ENCODE data around the gene DENND10.

Gene DENND10

GRCh38 chr10:119115926-119116325 lies 12.0 kb downstream of the DENND10 start:
- H3K79me1 ChIP-seq (ENCODE audit: low read depth, low read length) = no peaks in the 10 kb centered on the region
- no peak overlapping the region for H3K14ac ChIP-seq (ENCODE audit: low read length)
- WGBS, 2 donors (ENCODE audit: extremely low coverage in 2 of 2, insufficient read length in 2 of 2, insufficient replicate concordance in 1 of 2) = no CpG with 5 or more reads among the region's 9 CpGs
- no peak for DNase-seq (ENCODE audit: low spot score)
- H2BK15ac ChIP-seq (ENCODE audit: low read length) = no peak overlapping the region
- no peak overlapping the region for H2BK5ac ChIP-seq (ENCODE audit: low read length)
- no peak overlapping the region for H2AFZ ChIP-seq (ENCODE audit: low read length)
- H3K18ac ChIP-seq (ENCODE audit: low read length) = no peak overlapping the region
- H3K4ac ChIP-seq (ENCODE audit: low read length) = no peak overlapping the region
- no peak overlapping the region for H4K8ac ChIP-seq (ENCODE audit: low read depth, low read length)
- H3K27ac ChIP-seq (replicated peaks; ENCODE audit: low read length) = no peak overlapping the region
- no peak overlapping the region for H4K91ac ChIP-seq (ENCODE audit: low read depth, low read length, poor library complexity)
- H2AK5ac ChIP-seq (ENCODE audit: low read depth, low read length) = no peak overlapping the region
- H2BK120ac ChIP-seq (ENCODE audit: low read depth, low read length) = no peak overlapping the region
- H3K9ac ChIP-seq (ENCODE audit: low read depth, low read length, poor library complexity) = no peak overlapping the region
- H3K4me1 ChIP-seq (ENCODE audit: control insufficient read depth in 2 of 2, insufficient read depth in 1 of 2, low read depth in 1 of 2, low read length in 2 of 2) = no peaks in the 10 kb centered on the region
- no peak overlapping the region for H3K23ac ChIP-seq (ENCODE audit: low read depth, low read length, poor library complexity)
- no peak overlapping the region for H3K4me2 ChIP-seq (ENCODE audit: insufficient read depth, low read length, poor library complexity, severe bottlenecking)
- peaks cover 0 to 5% of the 10 kb centered on the region in 2 donors for H3K9me3 ChIP-seq (replicated peaks in 1 of 2; ENCODE audit: control insufficient read depth in 2 of 2, insufficient read depth in 1 of 2, low read depth in 1 of 2, low read length in 2 of 2)
- H3K4me3 ChIP-seq (ENCODE audit: low read length in 2 of 2) = no peak overlapping the region
- H2BK12ac ChIP-seq (ENCODE audit: low read length) = no peak overlapping the region
- no peaks in the 10 kb centered on the region for H3K27me3 ChIP-seq (ENCODE audit: control insufficient read depth in 3 of 3, insufficient read depth in 3 of 3, low read depth in 1 of 3, low read length in 3 of 3)
- H3K36me3 ChIP-seq (replicated peaks in 1 of 2; ENCODE audit: control insufficient read depth in 2 of 2, insufficient read depth in 2 of 2, low read length in 2 of 2) = peaks cover 30 to 90% of the 10 kb centered on the region in 2 donors

- no peak overlapping the region for H3K9ac ChIP-seq (ENCODE audit: low read depth, low read length, poor library complexity)
- H3K27me3 ChIP-seq (ENCODE audit: control insufficient read depth in 3 of 3, insufficient read depth in 3 of 3, low read depth in 1 of 3, low read length in 3 of 3) = no peaks in the 10 kb centered on the region
- H3K4me2 ChIP-seq (ENCODE audit: insufficient read depth, low read length, poor library complexity, severe bottlenecking) = no peak overlapping the region
- no peak overlapping the region for H3K14ac ChIP-seq (ENCODE audit: low read length)
- no peak overlapping the region for H2BK12ac ChIP-seq (ENCODE audit: low read length)
- no peak overlapping the region for H3K18ac ChIP-seq (ENCODE audit: low read length)
- no peak overlapping the region for H4K8ac ChIP-seq (ENCODE audit: low read depth, low read length)
- H2BK120ac ChIP-seq (ENCODE audit: low read depth, low read length) = no peak overlapping the region
- no peak overlapping the region for H3K4ac ChIP-seq (ENCODE audit: low read length)
- H3K4me1 ChIP-seq (ENCODE audit: control insufficient read depth in 2 of 2, insufficient read depth in 1 of 2, low read depth in 1 of 2, low read length in 2 of 2) = no peaks in the 10 kb centered on the region
- no peak overlapping the region for H3K4me3 ChIP-seq (ENCODE audit: low read length in 2 of 2)
- no peak for DNase-seq (ENCODE audit: low spot score)
- H4K91ac ChIP-seq (ENCODE audit: low read depth, low read length, poor library complexity) = no peak overlapping the region
- H2AK5ac ChIP-seq (ENCODE audit: low read depth, low read length) = no peak overlapping the region
- H3K36me3 ChIP-seq (replicated peaks in 1 of 2; ENCODE audit: control insufficient read depth in 2 of 2, insufficient read depth in 2 of 2, low read length in 2 of 2) = peaks cover 30 to 90% of the 10 kb centered on the region in 2 donors
- no peak overlapping the region for H3K23ac ChIP-seq (ENCODE audit: low read depth, low read length, poor library complexity)
- H3K9me3 ChIP-seq (replicated peaks in 1 of 2; ENCODE audit: control insufficient read depth in 2 of 2, insufficient read depth in 1 of 2, low read depth in 1 of 2, low read length in 2 of 2) = peaks cover 0 to 5% of the 10 kb centered on the region in 2 donors
- H2BK5ac ChIP-seq (ENCODE audit: low read length) = no peak overlapping the region
- no CpG with 5 or more reads among the region's 6 CpGs for WGBS, 2 donors (ENCODE audit: extremely low coverage in 2 of 2, insufficient read length in 2 of 2, insufficient replicate concordance in 1 of 2)
- H2AFZ ChIP-seq (ENCODE audit: low read length) = no peak overlapping the region
- no peak overlapping the region for H2BK15ac ChIP-seq (ENCODE audit: low read length)
- no peak overlapping the region for H3K27ac ChIP-seq (replicated peaks; ENCODE audit: low read length)
- H3K79me1 ChIP-seq (ENCODE audit: low read depth, low read length) = no peaks in the 10 kb centered on the region
These were observed 12.5 kb downstream of the DENND10 start for GRCh38 chr10:119116326-119116951.

- Histone ChIP-seq H3K4me2 (ENCODE audit: insufficient read depth, low read length, poor library complexity, severe bottlenecking) (no peak overlapping the region), H3K36me3 (replicated peaks in 1 of 2; ENCODE audit: control insufficient read depth in 2 of 2, insufficient read depth in 2 of 2, low read length in 2 of 2) (peaks cover 32 to 90% of the 10 kb centered on the region in 2 donors), H3K9ac (ENCODE audit: low read depth, low read length, poor library complexity) (no peak overlapping the region), H2BK15ac (ENCODE audit: low read length) (no peak overlapping the region), H3K23ac (ENCODE audit: low read depth, low read length, poor library complexity) (no peak overlapping the region), H3K27me3 (ENCODE audit: control insufficient read depth in 3 of 3, insufficient read depth in 3 of 3, low read depth in 1 of 3, low read length in 3 of 3) (no peaks in the 10 kb centered on the region), H3K4ac (ENCODE audit: low read length) (no peak overlapping the region), H3K79me1 (ENCODE audit: low read depth, low read length) (no peaks in the 10 kb centered on the region), H3K4me3 (ENCODE audit: low read length in 2 of 2) (no peak overlapping the region), H4K91ac (ENCODE audit: low read depth, low read length, poor library complexity) (no peak overlapping the region), H2AK5ac (ENCODE audit: low read depth, low read length) (no peak overlapping the region), H2AFZ (ENCODE audit: low read length) (no peak overlapping the region), H2BK120ac (ENCODE audit: low read depth, low read length) (no peak overlapping the region), H4K8ac (ENCODE audit: low read depth, low read length) (no peak overlapping the region), H2BK5ac (ENCODE audit: low read length) (no peak overlapping the region), H3K18ac (ENCODE audit: low read length) (no peak overlapping the region), H3K27ac (replicated peaks; ENCODE audit: low read length) (no peak overlapping the region), H3K14ac (ENCODE audit: low read length) (no peak overlapping the region), H2BK12ac (ENCODE audit: low read length) (no peak overlapping the region), H3K9me3 (replicated peaks in 1 of 2; ENCODE audit: control insufficient read depth in 2 of 2, insufficient read depth in 1 of 2, low read depth in 1 of 2, low read length in 2 of 2) (peaks cover 0 to 5% of the 10 kb centered on the region in 2 donors), H3K4me1 (ENCODE audit: control insufficient read depth in 2 of 2, insufficient read depth in 1 of 2, low read depth in 1 of 2, low read length in 2 of 2) (no peaks in the 10 kb centered on the region)
- no CpG with 5 or more reads among the region's 5 CpGs for WGBS, 2 donors (ENCODE audit: extremely low coverage in 2 of 2, insufficient read length in 2 of 2, insufficient replicate concordance in 1 of 2)
- no peak for DNase-seq (ENCODE audit: low spot score)
These were observed 14.3 kb downstream of the DENND10 start for GRCh38 chr10:119118231-119118630.

- H2BK15ac ChIP-seq (ENCODE audit: low read length) = no peak overlapping the region
- no peak overlapping the region for H4K8ac ChIP-seq (ENCODE audit: low read depth, low read length)
- no peak overlapping the region for H3K23ac ChIP-seq (ENCODE audit: low read depth, low read length, poor library complexity)
- no peaks in the 10 kb centered on the region for H3K9me3 ChIP-seq (replicated peaks in 1 of 2; ENCODE audit: control insufficient read depth in 2 of 2, insufficient read depth in 1 of 2, low read depth in 1 of 2, low read length in 2 of 2)
- H4K91ac ChIP-seq (ENCODE audit: low read depth, low read length, poor library complexity) = no peak overlapping the region
- H3K4me1 ChIP-seq (ENCODE audit: control insufficient read depth in 2 of 2, insufficient read depth in 1 of 2, low read depth in 1 of 2, low read length in 2 of 2) = no peaks in the 10 kb centered on the region
- no peak overlapping the region for H3K4me3 ChIP-seq (ENCODE audit: low read length in 2 of 2)
- no peak overlapping the region for H3K4me2 ChIP-seq (ENCODE audit: insufficient read depth, low read length, poor library complexity, severe bottlenecking)
- no peak overlapping the region for H3K14ac ChIP-seq (ENCODE audit: low read length)
- H3K79me1 ChIP-seq (ENCODE audit: low read depth, low read length) = no peaks in the 10 kb centered on the region
- no peak overlapping the region for H3K4ac ChIP-seq (ENCODE audit: low read length)
- no peak overlapping the region for H3K18ac ChIP-seq (ENCODE audit: low read length)
- H2BK5ac ChIP-seq (ENCODE audit: low read length) = no peak overlapping the region
- no peak overlapping the region for H2BK120ac ChIP-seq (ENCODE audit: low read depth, low read length)
- no peak overlapping the region for H2BK12ac ChIP-seq (ENCODE audit: low read length)
- H3K36me3 ChIP-seq (replicated peaks in 1 of 2; ENCODE audit: control insufficient read depth in 2 of 2, insufficient read depth in 2 of 2, low read length in 2 of 2) = peaks cover 27 to 88% of the 10 kb centered on the region in 2 donors
- no peaks in the 10 kb centered on the region for H3K27me3 ChIP-seq (ENCODE audit: control insufficient read depth in 3 of 3, insufficient read depth in 3 of 3, low read depth in 1 of 3, low read length in 3 of 3)
- WGBS, 2 donors (ENCODE audit: extremely low coverage in 2 of 2, insufficient read length in 2 of 2, insufficient replicate concordance in 1 of 2) = no CpG with 5 or more reads among the region's 1 CpG
- no peak overlapping the region for H3K9ac ChIP-seq (ENCODE audit: low read depth, low read length, poor library complexity)
- no peak overlapping the region for H3K27ac ChIP-seq (replicated peaks; ENCODE audit: low read length)
- no peak overlapping the region for H2AK5ac ChIP-seq (ENCODE audit: low read depth, low read length)
- H2AFZ ChIP-seq (ENCODE audit: low read length) = no peak overlapping the region
- DNase-seq (ENCODE audit: low spot score) = no peak
These were observed 15.5 kb downstream of the DENND10 start for GRCh38 chr10:119119400-119119799.
